22Rv1 (cell line): ENCODE measurements around the gene OR4K17.
"Not testable (repeated sequence)": the region's sequence is repeated elsewhere in the genome, so short reads cannot be mapped to it uniquely, and the experiment has no call there.

Experiments used
- H3K27ac ChIP-seq: fragments of 450-650 bp; 2 replicates; pipeline ENCODE4 v1.5.1; 2017
- CTCF ChIP-seq: fragments of 450-650 bp; IDR thresholded peaks from 2 replicates; pipeline ENCODE4 v1.5.1; 2017; ENCODE audit warnings: mild to moderate bottlenecking
- ZFX ChIP-seq: fragments of 450-650 bp; IDR thresholded peaks from 2 replicates; pipeline ENCODE4 v1.6.1; 2017; ENCODE audit warnings: antibody characterized with exemption, borderline replicate concordance

OR4K17 gene

GRCh38 chr14:20110438-20110837 lies at the start of gene OR4K17:
TSS of gene OR4K17 (plus strand) at chr14:20110739. CDS start at chr14:20117500, 6,761 bp downstream.
- TF ChIP-seq CTCF, result no peak
- TF ChIP-seq ZFX, result no peak
- H3K27ac ChIP-seq, result no peak within 1 kb of the TSS

GRCh38 chr14:20092050-20092449 lies 18.5 kb upstream of the OR4K17 start:
- no peak for TF ChIP-seq CTCF
- TF ChIP-seq ZFX, result no peak
- no peak overlapping the region for H3K27ac ChIP-seq

GRCh38 chr14:20093442-20093841 lies 17.1 kb upstream of the OR4K17 start:
- H3K27ac ChIP-seq, result no peak overlapping the region
- no peak for TF ChIP-seq ZFX
- no peak for TF ChIP-seq CTCF

GRCh38 chr14:20098926-20099770 lies 11.4 kb upstream of the OR4K17 start:
- not testable (repeated sequence) for H3K27ac ChIP-seq

- TF ChIP-seq CTCF, result no peak
- TF ChIP-seq ZFX, result no peak
- H3K27ac ChIP-seq, result no peak overlapping the region
These were observed 1.8 kb downstream of the OR4K17 start for GRCh38 chr14:20112321-20112720.

- no peak overlapping the region for H3K27ac ChIP-seq
- TF ChIP-seq ZFX (no peak), CTCF (no peak)
These were observed 6.2 kb downstream of the OR4K17 start for GRCh38 chr14:20116748-20117147.

GRCh38 chr14:20118795-20119194 lies 8.3 kb downstream of the OR4K17 start:
- H3K27ac ChIP-seq, result no peak overlapping the region
- TF ChIP-seq CTCF (no peak), ZFX (no peak)
